K562 (cell line): ENCODE data around the gene SPIRE1. TPM values are rescaled to one million over a fixed set of nuclear protein-coding genes. Genes with fewer than 3 reads are reported as not detected.
A peak's percentile ranks its signal among the peaks of the same experiment; 100 is the strongest.

Source experiments
- ETV5 ChIP-seq: sonication (generic); formaldehyde crosslinking; IDR thresholded peaks from 2 replicates; pipeline ENCODE4 v1.4.0; 2020; ENCODE audit warnings: low read depth, mild to moderate bottlenecking, missing genetic modification reagents
- GTF2E2 ChIP-seq: fragments of 200-800 bp; sonication (Bioruptor generic); IDR thresholded peaks from 2 replicates; pipeline ENCODE4 v1.6.1; 2016; ENCODE audit warnings: missing genetic modification characterization, missing compliant biosample characterization
- MED1 ChIP-seq: sonication (generic); formaldehyde crosslinking; IDR thresholded peaks from 2 replicates; pipeline ENCODE4 v1.8.1; 2023; ENCODE audit warnings: missing genetic modification reagents, borderline replicate concordance
- NR2F6 ChIP-seq: fragments of 450-650 bp; formaldehyde crosslinking; IDR thresholded peaks from 2 replicates; pipeline ENCODE4 v1.4.0; 2020; ENCODE audit warnings: mild to moderate bottlenecking
- STAT5A ChIP-seq: IDR thresholded peaks from 2 replicates; pipeline ENCODE4 v1.6.1; 2012; ENCODE audit warnings: low read length, inconsistent platforms, borderline replicate concordance
- TGIF2 ChIP-seq: sonication (generic); formaldehyde crosslinking; IDR thresholded peaks from 2 replicates; pipeline ENCODE4 v1.8.1; 2022; ENCODE audit warnings: mild to moderate bottlenecking, missing genetic modification reagents, moderate library complexity
- ZBTB7A ChIP-seq: IDR thresholded peaks from 2 replicates; pipeline ENCODE4 v1.6.1; 2011; ENCODE audit warnings: low read depth, mild to moderate bottlenecking, low read length, moderate library complexity, borderline replicate concordance; ENCODE audit not compliant: control insufficient read depth
- ZNF444 ChIP-seq: fragments of 250-450 bp; sonication (Bioruptor Pico); IDR thresholded peaks from 2 replicates; pipeline ENCODE4 v1.4.0; 2020; ENCODE audit warnings: mild to moderate bottlenecking, moderate library complexity
- polyA plus RNA-seq, 8 experiments: library from polyadenylated mRNA; depleted of rRNA in 4 of 8; stranded (reverse) in 5 of 8; unstranded in 3 of 8; fragments of >200 nt; fragmentation: Nextera tagmentation in 2 of 8; fragmentation: Illumina TruSeq in 1 of 8; extraction: Ambion mirVana in 2 of 8; extraction: Trizol in 1 of 8; gene quantifications; 2 replicates each; pipeline versions ENCODE4 v1.2.1 to v1.2.3, GENCODE V29; 2011 to 2014; ENCODE audit warnings: inconsistent platforms in 1 of 8, missing spikeins in 1 of 8
- total RNA-seq, 7 experiments: library from RNA; depleted of rRNA in 6 of 7; stranded (reverse); fragments of >200 nt in 6 of 7; fragmentation: Illumina TruSeq in 2 of 7; extraction: Trizol in 2 of 7; gene quantifications; 2 replicates each; pipeline versions ENCODE4 v1.2.1 to v1.2.3, GENCODE V29; 2011 to 2021; ENCODE audit warnings: low replicate concordance in 1 of 7
- TF ChIP-seq, protein P1 (sequence below): fragments of 450-650 bp; IDR thresholded peaks from 2 replicates; pipeline ENCODE4 v1.6.1; 2016; ENCODE audit warnings: missing biosample characterization, missing genetic modification characterization
- TF ChIP-seq, protein P2 (sequence below), 2 experiments: fragments of 450-650 bp; conservative IDR thresholded peaks; 2 replicates each; pipeline ENCODE4 v1.6.1; 2017; ENCODE audit warnings: mild to moderate bottlenecking in 2 of 2, moderate library complexity in 2 of 2
- TF ChIP-seq, protein P3 (sequence below): fragments of 450-650 bp; IDR thresholded peaks from 2 replicates; pipeline ENCODE4 v1.6.1; 2016
- TF ChIP-seq, protein P4 (sequence below): sonication (generic); formaldehyde crosslinking; IDR thresholded peaks from 2 replicates; pipeline ENCODE4 v1.8.1; 2023; ENCODE audit warnings: mild to moderate bottlenecking, missing genetic modification reagents
- TF ChIP-seq, protein P5 (sequence below): IDR thresholded peaks from 2 replicates; pipeline ENCODE4 v1.6.1; 2011; ENCODE audit warnings: borderline replicate concordance, low read depth, mild to moderate bottlenecking, moderate library complexity, low read length; ENCODE audit not compliant: insufficient read depth, poor library complexity, severe bottlenecking
- TF ChIP-seq, protein P6 (sequence below): sonication (generic); formaldehyde crosslinking; IDR thresholded peaks from 2 replicates; pipeline ENCODE4 v1.9.0; 2022; ENCODE audit warnings: mild to moderate bottlenecking, missing genetic modification reagents
- TF ChIP-seq, protein P7 (sequence below): sonication (generic); formaldehyde crosslinking; IDR thresholded peaks from 2 replicates; pipeline ENCODE4 v1.8.0; 2022; ENCODE audit warnings: mild to moderate bottlenecking, missing genetic modification reagents

SPIRE1 gene
- total and polyA plus RNA-seq, 9 of the 15 experiments (the other 6 are each of a cell fraction or from before 2014, with no cell fraction given) = 2.9 to 14.0 (median 10.2) TPM

DNA sequence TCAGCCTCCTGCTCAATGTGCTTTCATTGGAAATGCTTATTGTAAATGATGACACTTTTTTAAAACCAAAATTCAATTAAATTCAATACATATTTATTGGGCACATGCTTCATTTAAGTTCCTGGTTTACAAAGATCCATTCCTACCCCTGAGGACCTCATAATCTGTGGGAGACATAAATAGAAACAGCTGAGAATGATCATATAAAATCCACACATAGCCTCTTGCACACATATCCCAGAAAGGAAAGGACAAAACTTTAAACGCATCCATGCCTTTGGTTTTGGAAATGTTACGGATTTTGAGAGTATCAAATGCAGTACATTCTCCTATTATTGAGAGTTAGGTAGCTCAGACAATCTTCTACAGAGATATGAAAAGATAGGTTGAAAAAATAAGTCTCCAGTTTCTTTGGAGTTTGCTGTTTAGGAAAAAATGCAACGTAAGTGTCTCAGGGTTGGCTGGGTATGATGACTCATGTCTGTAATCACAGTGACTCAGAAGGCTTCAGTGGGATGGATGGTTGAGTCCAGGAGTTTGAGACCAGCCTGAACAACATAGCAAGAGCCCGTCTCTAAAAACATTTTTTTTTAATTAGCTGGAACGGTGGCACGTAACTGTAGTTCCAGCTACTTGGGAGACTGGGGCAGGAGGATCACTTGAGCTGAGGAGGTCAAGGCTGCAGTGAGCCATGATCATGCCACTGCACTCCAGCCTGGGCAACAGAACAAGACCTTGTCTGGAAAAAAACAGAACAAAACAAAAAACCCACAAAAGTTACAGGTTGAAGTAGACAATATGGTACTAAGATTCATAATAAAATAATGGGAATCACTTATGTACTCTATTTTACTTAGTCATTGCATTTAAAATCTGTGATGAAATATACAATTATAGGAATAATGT is 254.1 kb downstream of the SPIRE1 start (continued):
- TF ChIP-seq, protein P1, sequence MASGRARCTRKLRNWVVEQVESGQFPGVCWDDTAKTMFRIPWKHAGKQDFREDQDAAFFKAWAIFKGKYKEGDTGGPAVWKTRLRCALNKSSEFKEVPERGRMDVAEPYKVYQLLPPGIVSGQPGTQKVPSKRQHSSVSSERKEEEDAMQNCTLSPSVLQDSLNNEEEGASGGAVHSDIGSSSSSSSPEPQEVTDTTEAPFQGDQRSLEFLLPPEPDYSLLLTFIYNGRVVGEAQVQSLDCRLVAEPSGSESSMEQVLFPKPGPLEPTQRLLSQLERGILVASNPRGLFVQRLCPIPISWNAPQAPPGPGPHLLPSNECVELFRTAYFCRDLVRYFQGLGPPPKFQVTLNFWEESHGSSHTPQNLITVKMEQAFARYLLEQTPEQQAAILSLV (tag) = no peak
- TF ChIP-seq, protein P2, sequence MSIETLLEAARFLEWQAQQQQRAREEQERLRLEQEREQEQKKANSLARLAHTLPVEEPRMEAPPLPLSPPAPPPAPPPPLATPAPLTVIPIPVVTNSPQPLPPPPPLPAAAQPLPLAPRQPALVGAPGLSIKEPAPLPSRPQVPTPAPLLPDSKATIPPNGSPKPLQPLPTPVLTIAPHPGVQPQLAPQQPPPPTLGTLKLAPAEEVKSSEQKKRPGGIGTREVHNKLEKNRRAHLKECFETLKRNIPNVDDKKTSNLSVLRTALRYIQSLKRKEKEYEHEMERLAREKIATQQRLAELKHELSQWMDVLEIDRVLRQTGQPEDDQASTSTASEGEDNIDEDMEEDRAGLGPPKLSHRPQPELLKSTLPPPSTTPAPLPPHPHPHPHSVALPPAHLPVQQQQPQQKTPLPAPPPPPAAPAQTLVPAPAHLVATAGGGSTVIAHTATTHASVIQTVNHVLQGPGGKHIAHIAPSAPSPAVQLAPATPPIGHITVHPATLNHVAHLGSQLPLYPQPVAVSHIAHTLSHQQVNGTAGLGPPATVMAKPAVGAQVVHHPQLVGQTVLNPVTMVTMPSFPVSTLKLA (conservative IDR thresholded peaks at IDR 0.05) = 0 out of 4 replicates have a peak, but pooled peaks of 1 of the 2 experiments have one; percentile 18
- TF ChIP-seq ZNF444 (CRISPR knock-in tag) (no peak), ETV5 (CRISPR knock-in tag) (no peak), MED1 (CRISPR knock-in tag) (no peak), TGIF2 (CRISPR knock-in tag) (no peak), NR2F6 (CRISPR knock-in tag) (no peak), ZBTB7A (no peak), GTF2E2 (tag) (no peak), STAT5A (no peak)
- TF ChIP-seq, protein P3, sequence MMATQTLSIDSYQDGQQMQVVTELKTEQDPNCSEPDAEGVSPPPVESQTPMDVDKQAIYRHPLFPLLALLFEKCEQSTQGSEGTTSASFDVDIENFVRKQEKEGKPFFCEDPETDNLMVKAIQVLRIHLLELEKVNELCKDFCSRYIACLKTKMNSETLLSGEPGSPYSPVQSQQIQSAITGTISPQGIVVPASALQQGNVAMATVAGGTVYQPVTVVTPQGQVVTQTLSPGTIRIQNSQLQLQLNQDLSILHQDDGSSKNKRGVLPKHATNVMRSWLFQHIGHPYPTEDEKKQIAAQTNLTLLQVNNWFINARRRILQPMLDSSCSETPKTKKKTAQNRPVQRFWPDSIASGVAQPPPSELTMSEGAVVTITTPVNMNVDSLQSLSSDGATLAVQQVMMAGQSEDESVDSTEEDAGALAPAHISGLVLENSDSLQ = 0 out of 2 replicates have a peak, but pooled peaks have one; percentile 18
- TF ChIP-seq, protein P4, sequence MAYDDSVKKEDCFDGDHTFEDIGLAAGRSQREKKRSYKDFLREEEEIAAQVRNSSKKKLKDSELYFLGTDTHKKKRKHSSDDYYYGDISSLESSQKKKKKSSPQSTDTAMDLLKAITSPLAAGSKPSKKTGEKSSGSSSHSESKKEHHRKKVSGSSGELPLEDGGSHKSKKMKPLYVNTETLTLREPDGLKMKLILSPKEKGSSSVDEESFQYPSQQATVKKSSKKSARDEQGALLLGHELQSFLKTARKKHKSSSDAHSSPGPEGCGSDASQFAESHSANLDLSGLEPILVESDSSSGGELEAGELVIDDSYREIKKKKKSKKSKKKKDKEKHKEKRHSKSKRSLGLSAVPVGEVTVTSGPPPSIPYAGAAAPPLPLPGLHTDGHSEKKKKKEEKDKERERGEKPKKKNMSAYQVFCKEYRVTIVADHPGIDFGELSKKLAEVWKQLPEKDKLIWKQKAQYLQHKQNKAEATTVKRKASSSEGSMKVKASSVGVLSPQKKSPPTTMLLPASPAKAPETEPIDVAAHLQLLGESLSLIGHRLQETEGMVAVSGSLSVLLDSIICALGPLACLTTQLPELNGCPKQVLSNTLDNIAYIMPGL (CRISPR knock-in tag) = no peak
- TF ChIP-seq, protein P5, sequence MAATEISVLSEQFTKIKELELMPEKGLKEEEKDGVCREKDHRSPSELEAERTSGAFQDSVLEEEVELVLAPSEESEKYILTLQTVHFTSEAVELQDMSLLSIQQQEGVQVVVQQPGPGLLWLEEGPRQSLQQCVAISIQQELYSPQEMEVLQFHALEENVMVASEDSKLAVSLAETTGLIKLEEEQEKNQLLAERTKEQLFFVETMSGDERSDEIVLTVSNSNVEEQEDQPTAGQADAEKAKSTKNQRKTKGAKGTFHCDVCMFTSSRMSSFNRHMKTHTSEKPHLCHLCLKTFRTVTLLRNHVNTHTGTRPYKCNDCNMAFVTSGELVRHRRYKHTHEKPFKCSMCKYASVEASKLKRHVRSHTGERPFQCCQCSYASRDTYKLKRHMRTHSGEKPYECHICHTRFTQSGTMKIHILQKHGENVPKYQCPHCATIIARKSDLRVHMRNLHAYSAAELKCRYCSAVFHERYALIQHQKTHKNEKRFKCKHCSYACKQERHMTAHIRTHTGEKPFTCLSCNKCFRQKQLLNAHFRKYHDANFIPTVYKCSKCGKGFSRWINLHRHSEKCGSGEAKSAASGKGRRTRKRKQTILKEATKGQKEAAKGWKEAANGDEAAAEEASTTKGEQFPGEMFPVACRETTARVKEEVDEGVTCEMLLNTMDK = no peak
- TF ChIP-seq, protein P6, sequence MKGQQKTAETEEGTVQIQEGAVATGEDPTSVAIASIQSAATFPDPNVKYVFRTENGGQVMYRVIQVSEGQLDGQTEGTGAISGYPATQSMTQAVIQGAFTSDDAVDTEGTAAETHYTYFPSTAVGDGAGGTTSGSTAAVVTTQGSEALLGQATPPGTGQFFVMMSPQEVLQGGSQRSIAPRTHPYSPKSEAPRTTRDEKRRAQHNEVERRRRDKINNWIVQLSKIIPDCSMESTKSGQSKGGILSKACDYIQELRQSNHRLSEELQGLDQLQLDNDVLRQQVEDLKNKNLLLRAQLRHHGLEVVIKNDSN (CRISPR knock-in tag) = no peak
- TF ChIP-seq, protein P7, sequence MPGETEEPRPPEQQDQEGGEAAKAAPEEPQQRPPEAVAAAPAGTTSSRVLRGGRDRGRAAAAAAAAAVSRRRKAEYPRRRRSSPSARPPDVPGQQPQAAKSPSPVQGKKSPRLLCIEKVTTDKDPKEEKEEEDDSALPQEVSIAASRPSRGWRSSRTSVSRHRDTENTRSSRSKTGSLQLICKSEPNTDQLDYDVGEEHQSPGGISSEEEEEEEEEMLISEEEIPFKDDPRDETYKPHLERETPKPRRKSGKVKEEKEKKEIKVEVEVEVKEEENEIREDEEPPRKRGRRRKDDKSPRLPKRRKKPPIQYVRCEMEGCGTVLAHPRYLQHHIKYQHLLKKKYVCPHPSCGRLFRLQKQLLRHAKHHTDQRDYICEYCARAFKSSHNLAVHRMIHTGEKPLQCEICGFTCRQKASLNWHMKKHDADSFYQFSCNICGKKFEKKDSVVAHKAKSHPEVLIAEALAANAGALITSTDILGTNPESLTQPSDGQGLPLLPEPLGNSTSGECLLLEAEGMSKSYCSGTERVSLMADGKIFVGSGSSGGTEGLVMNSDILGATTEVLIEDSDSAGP (CRISPR knock-in tag) = no peak
